Measurements from ENCODE around the gene IL18R1. TPM values are rescaled to one million over a fixed set of nuclear protein-coding genes. Genes with fewer than 3 reads are reported as not detected.

IL18R1 gene
- total RNA-seq, 1 experiment from 2014 or later = not detected

- Histone ChIP-seq H3K27me3 (peaks cover 3% of the 10 kb centered on the region; the same call in 1 of the 2 replicates), H3K36me3 (no peaks in the 10 kb centered on the region), H3K4me3 (no peak overlapping the region), H3K9me3 (no peaks in the 10 kb centered on the region; the same call in 1 of the 2 replicates)
- DNase-seq = no peak
Measured at GRCh38 chr2:102337012-102337411, 18.6 kb upstream of the IL18R1 start.

GRCh38 chr2:102337481-102338386 lies 17.9 kb upstream of the IL18R1 start:
- H3K27me3 ChIP-seq = peaks cover 3% of the 10 kb centered on the region; the same call in 1 of the 2 replicates

GRCh38 chr2:102340778-102341177 lies 14.8 kb upstream of the IL18R1 start:
- Histone ChIP-seq H3K36me3 (no peaks in the 10 kb centered on the region), H3K27me3 (peaks cover 3% of the 10 kb centered on the region; the same call in 1 of the 2 replicates), H3K9me3 (no peaks in the 10 kb centered on the region; the same call in 1 of the 2 replicates), H3K4me3 (no peak overlapping the region)
- DNase-seq = no peak

More at GRCh38 chr2:102337481-102338386, 17.9 kb upstream of the IL18R1 start:
- no peak for DNase-seq
- H3K36me3 ChIP-seq = no peaks in the 10 kb centered on the region
- H3K4me3 ChIP-seq = no peak overlapping the region
- H3K9me3 ChIP-seq = no peaks in the 10 kb centered on the region; the same call in 1 of the 2 replicates

- Histone ChIP-seq H3K9me3 (no peaks in the 10 kb centered on the region), H3K27me3 (peaks cover 3% of the 10 kb centered on the region; the same call in 1 of the 2 replicates), H3K36me3 (no peaks in the 10 kb centered on the region), H3K4me3 (no peak overlapping the region)
- no peak for DNase-seq
Measured at GRCh38 chr2:102342888-102343287, 12.7 kb upstream of the IL18R1 start.

- no peak overlapping the region for H3K4me3 ChIP-seq
- H3K27me3 ChIP-seq = peaks cover 3% of the 10 kb centered on the region; the same call in 1 of the 2 replicates
- H3K9me3 ChIP-seq = no peaks in the 10 kb centered on the region
- H3K36me3 ChIP-seq = no peaks in the 10 kb centered on the region
- no peak for DNase-seq
Measured at GRCh38 chr2:102344397-102344796, 11.2 kb upstream of the IL18R1 start.

GRCh38 chr2:102345329-102345920 lies 10.2 kb upstream of the IL18R1 start:
- no peak for DNase-seq
- Histone ChIP-seq H3K4me3 (no peak overlapping the region), H3K36me3 (no peaks in the 10 kb centered on the region), H3K9me3 (no peaks in the 10 kb centered on the region), H3K27me3 (peaks cover 3% of the 10 kb centered on the region; the same call in 1 of the 2 replicates)

- Histone ChIP-seq H3K27me3 (no peaks in the 10 kb centered on the region; the same call in 1 of the 2 replicates), H3K36me3 (no peaks in the 10 kb centered on the region), H3K9me3 (no peaks in the 10 kb centered on the region), H3K4me3 (no peak overlapping the region)
- no peak for DNase-seq
Measured at GRCh38 chr2:102346381-102347130, 9.0 kb upstream of the IL18R1 start.

GRCh38 chr2:102350137-102350793 lies 5.3 kb upstream of the IL18R1 start:
- Histone ChIP-seq H3K9me3 (no peaks in the 10 kb centered on the region), H3K36me3 (no peaks in the 10 kb centered on the region), H3K4me3 (no peak overlapping the region), H3K27me3 (no peaks in the 10 kb centered on the region; the same call in 1 of the 2 replicates)
- no peak for DNase-seq

GRCh38 chr2:102356381-102356712 lies 751 bp downstream of the IL18R1 start:
- Histone ChIP-seq H3K4me3 (peak overlapping the region; percentile 55), H3K36me3 (no peaks in the 10 kb centered on the region), H3K9me3 (no peaks in the 10 kb centered on the region), H3K27me3 (no peaks in the 10 kb centered on the region)
- no peak for DNase-seq

GRCh38 chr2:102356741-102357140 lies 1.1 kb downstream of the IL18R1 start:
- Histone ChIP-seq H3K27me3 (no peaks in the 10 kb centered on the region), H3K9me3 (no peaks in the 10 kb centered on the region), H3K36me3 (no peaks in the 10 kb centered on the region), H3K4me3 (no peak overlapping the region)
- DNase-seq = no peak

GRCh38 chr2:102357937-102358336 lies 2.3 kb downstream of the IL18R1 start:
- H3K9me3 ChIP-seq = no peaks in the 10 kb centered on the region
- H3K4me3 ChIP-seq = no peak overlapping the region
- DNase-seq = no peak
- no peaks in the 10 kb centered on the region for H3K27me3 ChIP-seq
- no peaks in the 10 kb centered on the region for H3K36me3 ChIP-seq

GRCh38 chr2:102358496-102358895 lies 2.9 kb downstream of the IL18R1 start:
- H3K4me3 ChIP-seq = no peak overlapping the region
- H3K27me3 ChIP-seq = no peaks in the 10 kb centered on the region
- DNase-seq = no peak
- H3K9me3 ChIP-seq = no peaks in the 10 kb centered on the region
- no peaks in the 10 kb centered on the region for H3K36me3 ChIP-seq

GRCh38 chr2:102359527-102359926 lies 3.9 kb downstream of the IL18R1 start:
- H3K4me3 ChIP-seq = no peak overlapping the region
- no peaks in the 10 kb centered on the region for H3K27me3 ChIP-seq
- DNase-seq = no peak
- no peaks in the 10 kb centered on the region for H3K36me3 ChIP-seq
- H3K9me3 ChIP-seq = no peaks in the 10 kb centered on the region

- Histone ChIP-seq H3K4me3 (no peak overlapping the region), H3K9me3 (0 out of 2 replicates have a peak, but pooled peaks cover 2% of the 10 kb centered on the region), H3K27me3 (no peaks in the 10 kb centered on the region), H3K36me3 (no peaks in the 10 kb centered on the region)
- no peak for DNase-seq
Measured at GRCh38 chr2:102361632-102362241, 6.1 kb downstream of the IL18R1 start.

GRCh38 chr2:102365763-102366162 lies 10.2 kb downstream of the IL18R1 start:
- H3K27me3 ChIP-seq = no peaks in the 10 kb centered on the region
- no peak overlapping the region for H3K4me3 ChIP-seq
- no peak for DNase-seq
- H3K36me3 ChIP-seq = no peaks in the 10 kb centered on the region
- H3K9me3 ChIP-seq = 0 out of 2 replicates have a peak, but pooled peaks cover 2% of the 10 kb centered on the region

Measured in MG63 (cell line).